Ureter (tissue), 1 donor: Measurements from ENCODE around the gene AMOT. TPM values are rescaled to one million over a fixed set of nuclear protein-coding genes. Genes with fewer than 3 reads are reported as not detected.

Source experiments
- DNase-seq: peaks from one replicate; pipeline ENCODE4 v3.0.0-alpha.2; 2020; ENCODE audit warnings: low spot score
- total RNA-seq: library from RNA; stranded (reverse); gene quantifications from one replicate; pipeline ENCODE4 v1.2.4, GENCODE V29; 2023
- donor health status: DM: yes; HTN: yes; CAD: no.

Gene AMOT
- total RNA-seq, 1 donor from 2014 or later: 27.5 TPM

- DNase-seq: no peak
These were observed 39.5 kb downstream of the AMOT start for GRCh38 chrX:112800971-112801775.

- DNase-seq: no peak
These were observed 41.2 kb downstream of the AMOT start for GRCh38 chrX:112799425-112799824.

GRCh38 chrX:112798736-112799135 lies 41.9 kb downstream of the AMOT start:
- DNase-seq: no peak

- no peak for DNase-seq
These were observed 50.7 kb downstream of the AMOT start for GRCh38 chrX:112789931-112790330.

- no peak for DNase-seq
These were observed 54.6 kb downstream of the AMOT start for GRCh38 chrX:112786076-112786475.

- no peak for DNase-seq
These were observed 55.3 kb downstream of the AMOT start for GRCh38 chrX:112785344-112785743.

GRCh38 chrX:112784692-112785091 lies 55.9 kb downstream of the AMOT start:
- DNase-seq: no peak

- DNase-seq: no peak
These were observed 61.5 kb downstream of the AMOT start for GRCh38 chrX:112779139-112779538.

GRCh38 chrX:112774651-112775293 lies 65.9 kb downstream of the AMOT start:
- DNase-seq: no peak

- no peak for DNase-seq
These were observed 66.5 kb downstream of the AMOT start for GRCh38 chrX:112774142-112774541.

GRCh38 chrX:112769034-112769433 lies 71.6 kb downstream of the AMOT start:
- no peak for DNase-seq

- DNase-seq: no peak
These were observed 72.1 kb downstream of the AMOT start for GRCh38 chrX:112768563-112768962.

GRCh38 chrX:112766774-112767173 lies 73.9 kb downstream of the AMOT start:
- no peak for DNase-seq

- no peak for DNase-seq
These were observed 79.1 kb downstream of the AMOT start for GRCh38 chrX:112761242-112762207.

- no peak for DNase-seq
These were observed 79.9 kb downstream of the AMOT start for GRCh38 chrX:112760697-112761096.

- DNase-seq: no peak
These were observed 80.7 kb downstream of the AMOT start for GRCh38 chrX:112759966-112760365.

- DNase-seq: no peak
These were observed 81.1 kb downstream of the AMOT start for GRCh38 chrX:112759512-112759911.

- no peak for DNase-seq
These were observed 82.7 kb downstream of the AMOT start for GRCh38 chrX:112757946-112758345.

GRCh38 chrX:112753116-112753515 lies 87.5 kb downstream of the AMOT start:
- DNase-seq: no peak

GRCh38 chrX:112751076-112751475 lies 89.6 kb downstream of the AMOT start:
- no peak for DNase-seq

GRCh38 chrX:112746812-112747595 lies 93.6 kb downstream of the AMOT start:
- DNase-seq: no peak
